Activated naive CD4-positive, alpha-beta T cell treated with anti-CD3 and anti-CD28 coated beads for 36 hours (primary cell): ENCODE data around the gene TYK2. TPM values are rescaled to one million over a fixed set of nuclear protein-coding genes. Genes with fewer than 3 reads are reported as not detected.

ENCODE experiments used
- CTCF ChIA-PET: fragments of 350-600 bp; sonication (Branson Sonifier 250); formaldehyde crosslinking; loops from one replicate; lab custom pipeline; 2021; ENCODE audit warnings: antibody characterized with exemption; lab: Charles Lee
- DNase-seq: peaks from one replicate; pipeline ENCODE4 v3.0.0-alpha.2; 2020
- H3K27ac Mint-ChIP-seq: one replicate; pipeline ENCODE4 v1.8.0; 2021; ENCODE audit warnings: mild to moderate bottlenecking, mixed read lengths
- H3K27me3 Mint-ChIP-seq: one replicate; pipeline ENCODE4 v1.8.0; 2021; ENCODE audit warnings: low read depth, mixed read lengths
- H3K36me3 Mint-ChIP-seq: one replicate; pipeline ENCODE4 v1.8.0; 2021; ENCODE audit warnings: low read depth, mixed read lengths
- H3K4me1 Mint-ChIP-seq: one replicate; pipeline ENCODE4 v1.8.0; 2021; ENCODE audit warnings: low read depth, mixed read lengths
- H3K4me3 Mint-ChIP-seq: one replicate; pipeline ENCODE4 v1.8.0; 2021; ENCODE audit warnings: mild to moderate bottlenecking, moderate library complexity, mixed read lengths
- H3K9me3 Mint-ChIP-seq: one replicate; pipeline ENCODE4 v1.8.0; 2021; ENCODE audit warnings: mixed read lengths
- intact Hi-C: fragments of 100-400 bp; cut with micrococcal nuclease; formaldehyde crosslinking; loops from one replicate; pipeline ENCODE4 v1.15.1; 2023
- microRNA-seq: library from miRNA; unstranded; fragments of <30 nt; microRNA quantifications from one replicate; pipeline ENCODE4 v1.2.0, GENCODE V29; 2022; ENCODE audit warnings: borderline microRNAs expressed, borderline replicate concordance
- total RNA-seq, 2 experiments: library from RNA; stranded (reverse); gene quantifications; one replicate each; pipeline ENCODE4 v1.2.3, GENCODE V29; 2021

Gene TYK2
- total RNA-seq, 2 experiments from 2014 or later: 175 to 190 TPM

- Mint-ChIP-seq H3K4me1 (peaks cover 18% of the 10 kb centered on the region), H3K4me3 (no peak overlapping the region), H3K27me3 (no peaks in the 10 kb centered on the region), H3K36me3 (peaks cover 23% of the 10 kb centered on the region), H3K27ac (no peak overlapping the region), H3K9me3 (no peaks in the 10 kb centered on the region)
- CTCF ChIA-PET: interaction anchor here (1.2 kb wide), 1 partner anchor 58 kb away, joined by 3 read pairs; no protein-coding TSS in a partner anchor
- intact Hi-C loops: loop anchor here (2.0 kb wide), 2 partner anchors 16 to 46 kb away; partner anchors contain the start of genes ICAM1 and RAVER1
- no peak for DNase-seq
Observed at GRCh38 chr19:10317045-10317856, 63.1 kb downstream of the TYK2 start.

- intact Hi-C loops: loop anchor here (2.0 kb wide), 2 partner anchors 16 to 46 kb away; partner anchors contain the start of genes ICAM1 and RAVER1
- no peak for DNase-seq
- CTCF ChIA-PET: interaction anchor here (1.2 to 1.9 kb wide), 2 partner anchors 57 to 74 kb away, joined by 3 to 4 read pairs; no protein-coding TSS in a partner anchor
- H3K36me3 Mint-ChIP-seq: peaks cover 17% of the 10 kb centered on the region
- H3K9me3 Mint-ChIP-seq: no peaks in the 10 kb centered on the region
- peak overlapping the region; percentile 83 for H3K27ac Mint-ChIP-seq
- H3K4me3 Mint-ChIP-seq: peak overlapping the region; percentile 89
- no peaks in the 10 kb centered on the region for H3K27me3 Mint-ChIP-seq
- H3K4me1 Mint-ChIP-seq: peaks cover 18% of the 10 kb centered on the region
Observed at GRCh38 chr19:10316229-10317044, 63.9 kb downstream of the TYK2 start.

DNA sequence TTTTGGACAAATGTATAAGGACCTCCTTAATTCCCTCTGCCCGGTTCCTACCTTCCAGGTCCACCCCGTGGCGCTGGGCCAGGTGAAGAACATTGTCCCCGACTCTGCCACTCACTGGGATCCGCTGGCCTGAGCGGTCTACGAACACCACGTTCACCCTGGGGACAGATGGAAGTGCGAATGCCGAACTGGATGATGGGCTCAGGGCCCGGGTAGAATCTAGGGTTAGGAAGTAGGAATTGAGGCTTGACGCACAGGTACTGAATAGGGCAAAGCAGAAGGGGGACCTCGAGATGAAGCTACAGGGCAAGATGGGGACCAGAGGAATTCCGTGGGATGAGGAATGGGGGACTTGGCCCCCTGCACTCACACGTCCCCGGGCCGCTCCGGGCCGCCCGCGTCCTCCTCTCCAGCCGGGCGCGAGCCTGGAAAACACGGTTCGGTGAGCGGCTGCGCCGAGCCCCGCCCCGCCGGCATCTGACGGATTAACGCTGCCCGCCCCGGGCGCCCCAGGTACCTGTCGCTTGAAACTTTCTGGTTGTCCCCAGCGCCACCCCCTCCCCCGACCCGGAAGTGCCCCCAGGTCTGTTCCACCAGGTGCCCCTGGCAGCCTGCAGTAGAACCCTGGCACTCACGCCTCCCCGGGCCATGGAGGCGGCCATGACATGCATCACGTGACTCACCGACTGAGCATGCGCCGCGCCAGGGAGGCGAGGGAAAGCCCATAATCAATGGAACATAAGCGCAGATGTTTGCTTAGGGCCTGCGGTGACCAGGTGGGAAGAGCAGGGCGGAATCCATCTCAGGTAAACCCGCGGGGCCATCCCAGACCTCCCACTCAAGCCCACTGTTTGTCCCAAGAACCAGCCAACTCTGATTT is 64.8 kb downstream of the TYK2 start, which contains the start of gene FDX2:
Gene FDX2, minus strand, starts transcription at position 681 of the 880 bp plus-strand sequence. Its CDS starts 19 bp downstream, at position 662.
- Mint-ChIP-seq H3K4me3 (peak within 1 kb of the TSS; percentile 89), H3K4me1 (peaks cover 18% of the 10 kb centered on the region), H3K9me3 (no peaks in the 10 kb centered on the region), H3K27me3 (no peaks in the 10 kb centered on the region), H3K27ac (peak within 1 kb of the TSS; percentile 83), H3K36me3 (peaks cover 17% of the 10 kb centered on the region)
- intact Hi-C loops: loop anchor here (2.0 kb wide), 2 partner anchors 17 to 45 kb away; partner anchors contain the start of genes ICAM1 and RAVER1
- CTCF ChIA-PET: interaction anchor here (1.0 to 1.9 kb wide), 3 partner anchors 15 to 75 kb away, joined by 4 to 7 read pairs (median 4); partner anchors contain the start of gene ICAM1
- DNase-seq: peak; percentile 94

DNA sequence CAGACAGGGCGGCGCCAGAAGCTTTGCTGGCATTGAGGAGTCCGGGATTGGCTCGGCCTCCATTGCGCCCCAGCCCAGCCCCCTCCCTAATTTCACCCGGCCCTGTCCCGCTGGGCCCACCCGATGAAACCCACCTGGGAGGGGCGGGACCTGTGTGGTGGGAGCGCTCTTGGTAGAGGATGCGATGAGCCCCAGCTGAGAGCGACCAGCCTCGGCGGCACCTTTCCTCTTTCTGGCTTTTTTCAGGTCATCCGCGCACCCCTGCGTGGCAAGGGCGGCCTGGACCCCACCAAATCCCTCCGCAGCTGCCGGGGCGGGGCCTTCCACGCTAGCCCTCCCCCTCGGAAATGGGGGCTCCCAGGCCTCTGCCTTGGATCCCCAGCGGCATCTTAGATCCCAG is 70.9 kb downstream of the TYK2 start, which contains the start of gene ZGLP1:
Gene ZGLP1, minus strand, starts transcription at position 393 of the 400 bp plus-strand sequence.
- H3K4me3 Mint-ChIP-seq: no peak within 1 kb of the TSS
- H3K4me1 Mint-ChIP-seq: peaks cover 3% of the 10 kb centered on the region
- CTCF ChIA-PET: no interaction called here
- no peak for DNase-seq
- no peaks in the 10 kb centered on the region for H3K9me3 Mint-ChIP-seq
- peaks cover 8% of the 10 kb centered on the region for H3K36me3 Mint-ChIP-seq
- H3K27ac Mint-ChIP-seq: no peak within 1 kb of the TSS
- H3K27me3 Mint-ChIP-seq: no peaks in the 10 kb centered on the region
- intact Hi-C loops: no loop called here

DNA sequence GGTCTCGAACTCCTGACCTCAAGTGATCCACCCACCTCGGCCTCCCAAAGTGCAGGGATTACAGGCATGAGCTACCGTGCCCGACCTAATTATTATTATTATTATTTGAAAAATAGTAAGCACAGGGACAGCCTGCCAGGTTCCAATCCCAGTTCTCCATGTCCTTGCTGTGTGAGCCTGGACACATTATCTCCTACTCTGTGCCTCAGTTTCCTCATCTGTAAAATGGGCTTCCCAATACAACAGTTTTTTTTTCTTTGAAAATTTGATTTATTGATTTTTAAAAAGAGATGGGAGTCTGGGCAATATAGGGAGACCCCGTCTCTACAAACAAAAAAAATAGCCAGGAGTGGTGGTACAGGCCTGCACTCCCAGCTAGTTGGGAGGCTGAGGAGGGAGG is 74.0 kb downstream of the TYK2 start:
- CTCF ChIA-PET: interaction anchor here (1.5 kb wide), 1 partner anchor 37 kb away, joined by 4 read pairs; no protein-coding TSS in a partner anchor

DNA sequence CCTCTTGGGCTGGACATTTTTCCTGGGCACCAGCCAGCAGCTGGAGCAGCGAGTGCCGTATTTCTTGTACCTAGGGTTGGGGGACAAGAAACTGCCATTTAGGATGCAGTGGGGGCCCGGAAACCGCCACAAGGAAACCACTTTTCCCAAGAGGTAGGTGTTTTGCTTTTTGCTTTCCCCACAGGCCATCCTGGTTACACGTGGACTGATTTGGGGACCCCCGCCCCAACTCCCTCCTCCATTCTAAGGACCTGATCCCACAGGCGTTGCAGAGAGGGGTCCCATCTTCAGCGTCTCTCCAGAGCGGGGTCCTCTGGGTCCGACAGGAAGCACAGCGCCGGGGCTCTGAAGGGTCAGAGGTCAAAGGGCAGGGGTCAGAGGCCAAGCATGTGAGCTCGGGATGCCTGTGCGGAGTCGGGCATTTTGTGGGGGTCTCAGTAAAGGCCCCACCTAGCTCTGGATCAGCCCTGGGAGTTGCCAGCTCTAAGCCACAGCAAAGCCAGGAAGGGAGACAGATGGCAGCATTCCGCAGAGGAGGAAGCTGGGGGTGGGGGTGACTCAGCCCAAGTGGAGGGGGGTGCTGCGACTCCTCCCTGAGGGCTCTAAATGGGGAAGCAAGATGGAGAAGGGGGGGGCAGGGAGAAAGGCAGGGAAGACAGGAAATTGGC is 75.1 kb downstream of the TYK2 start:
- intact Hi-C loops: no loop called here
- CTCF ChIA-PET: interaction anchor here (1.5 kb wide), 1 partner anchor 36 kb away, joined by 4 read pairs; no protein-coding TSS in a partner anchor
- DNase-seq: no peak
- H3K4me3 Mint-ChIP-seq: no peak overlapping the region
- H3K9me3 Mint-ChIP-seq: no peaks in the 10 kb centered on the region
- no peaks in the 10 kb centered on the region for H3K27me3 Mint-ChIP-seq
- peaks cover 4% of the 10 kb centered on the region for H3K36me3 Mint-ChIP-seq
- no peaks in the 10 kb centered on the region for H3K4me1 Mint-ChIP-seq
- H3K27ac Mint-ChIP-seq: no peak overlapping the region

More for the DNA sequence above, 74.0 kb downstream of the TYK2 start:
- no peak overlapping the region for H3K4me3 Mint-ChIP-seq
- no peaks in the 10 kb centered on the region for H3K27me3 Mint-ChIP-seq
- H3K27ac Mint-ChIP-seq: no peak overlapping the region
- H3K36me3 Mint-ChIP-seq: peaks cover 6% of the 10 kb centered on the region
- no peaks in the 10 kb centered on the region for H3K9me3 Mint-ChIP-seq
- DNase-seq: no peak
- no peaks in the 10 kb centered on the region for H3K4me1 Mint-ChIP-seq
- intact Hi-C loops: no loop called here

Small RNAs within 50 kb of the gene (microRNA-seq; reads per million reads assigned to microRNA genes)
- gene MIR1181: not detected

Other genes starting within 250 kb of the TYK2 start
- 100 to 1,000 TPM; 365 to 371 TPM for gene DNMT1, start 185.6 kb downstream of the TYK2 start, total RNA-seq
- gene S1PR2, start 149.2 kb downstream of the TYK2 start, total RNA-seq: 1 to 10 TPM; 3.4 TPM
- gene MRPL4, start 128.4 kb downstream of the TYK2 start, total RNA-seq: 100 to 1,000 TPM; 115 to 116 TPM
- gene ICAM1, start 109.5 kb downstream of the TYK2 start, total RNA-seq: 10 to 100 TPM; 11.5 to 12.0 TPM
- not detected for gene ICAM4, start 93.6 kb downstream of the TYK2 start, total RNA-seq
- gene ICAM5, start 90.6 kb downstream of the TYK2 start, total RNA-seq: under 1 TPM; 0.72 to 0.81 TPM
- 1 to 10 TPM in 1 of 2 experiments, under 1 TPM in 1; 0.86 to 1.1 TPM for gene ZGLP1, start 70.8 kb downstream of the TYK2 start, total RNA-seq
- 1 to 10 TPM; 9.5 to 9.7 TPM for gene FDX2, start 64.6 kb downstream of the TYK2 start, total RNA-seq
- 10 to 100 TPM; 63.0 to 69.0 TPM for gene RAVER1, start 47.0 kb downstream of the TYK2 start, total RNA-seq
- gene ICAM3, start 40.9 kb downstream of the TYK2 start, total RNA-seq: 100 to 1,000 TPM; 109 to 114 TPM
- gene CDC37, start 23.0 kb upstream of the TYK2 start, total RNA-seq: 100 to 1,000 TPM; 158 to 164 TPM
- gene PDE4A, start 40.0 kb upstream of the TYK2 start, total RNA-seq: 1 to 10 TPM; 5.5 TPM
- gene KEAP1, start 122.8 kb upstream of the TYK2 start, total RNA-seq: 10 to 100 TPM; 60.0 to 63.8 TPM
- gene S1PR5, start 136.9 kb upstream of the TYK2 start, total RNA-seq: not detected
- 10 to 100 TPM; 21.6 to 22.5 TPM for gene ATG4D, start 163.3 kb upstream of the TYK2 start, total RNA-seq
- 10 to 100 TPM; 50.2 to 51.7 TPM for gene KRI1, start 185.4 kb upstream of the TYK2 start, total RNA-seq
- gene CDKN2D, start 188.4 kb upstream of the TYK2 start, total RNA-seq: 10 to 100 TPM; 69.2 to 75.2 TPM
- not detected for gene AP1M2, start 206.7 kb upstream of the TYK2 start, total RNA-seq
- gene SLC44A2, start 245.0 kb upstream of the TYK2 start, total RNA-seq: 10 to 100 TPM; 81.5 to 83.2 TPM